Measurements from ENCODE around the gene CD300LD.
"Not testable (repeated sequence)": the region's sequence is repeated elsewhere in the genome, so short reads cannot be mapped to it uniquely, and the experiment has no call there.

Gene CD300LD

DNA sequence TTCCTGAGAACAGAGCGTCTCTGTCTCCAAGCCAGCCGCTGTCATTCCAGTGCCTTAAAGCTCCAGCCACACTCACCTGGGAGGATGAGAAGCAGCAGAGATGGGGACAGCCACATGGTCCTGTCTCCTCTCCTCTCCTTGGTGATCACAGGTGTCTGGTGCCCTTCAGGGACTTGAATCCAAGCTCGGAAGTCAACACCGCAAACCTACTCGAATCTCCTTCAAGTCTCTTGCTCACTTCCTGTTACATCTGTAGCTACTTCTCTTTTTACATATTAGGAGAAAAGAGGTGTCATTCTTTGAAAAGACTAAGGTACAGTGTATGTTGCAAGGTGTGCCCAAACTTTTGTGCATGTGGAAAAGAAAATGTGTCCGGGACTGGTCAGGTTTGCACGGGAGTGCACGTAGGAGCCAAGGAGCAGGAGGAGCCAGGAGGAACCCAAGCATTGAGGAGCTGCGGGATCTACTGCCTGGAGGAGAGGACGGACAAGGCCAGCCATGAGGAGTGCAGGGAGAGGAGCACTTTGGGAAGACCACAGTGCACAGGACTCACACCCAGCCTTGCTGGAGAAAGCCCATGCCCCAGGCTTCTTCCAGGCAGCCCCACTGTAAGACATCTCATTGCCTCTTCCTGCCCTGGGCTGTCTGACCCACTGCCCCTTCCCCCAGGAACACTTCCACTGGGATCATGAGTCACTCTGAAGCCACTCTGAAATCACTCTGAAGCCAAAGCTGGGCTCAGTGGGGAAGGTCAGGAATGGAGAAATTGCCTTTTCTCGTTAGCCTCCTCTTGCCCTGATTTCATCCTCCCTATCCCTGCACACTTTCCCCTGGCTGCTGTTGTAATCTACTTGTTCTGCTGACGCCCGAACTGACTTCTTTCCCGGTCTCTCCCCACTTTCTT, at the start of gene CD300LD:
TSS of gene CD300LD (minus strand) at position 197 of the 904 bp plus-strand sequence. CDS start at position 116, 81 bp downstream.
- no peak for TF ChIP-seq CTCF (IDR thresholded peaks at IDR 0.05; ENCODE audit: low read depth, low read length)
- H3K4me3 ChIP-seq (ENCODE audit: low read depth, low read length) = no peak within 1 kb of the TSS

DNA sequence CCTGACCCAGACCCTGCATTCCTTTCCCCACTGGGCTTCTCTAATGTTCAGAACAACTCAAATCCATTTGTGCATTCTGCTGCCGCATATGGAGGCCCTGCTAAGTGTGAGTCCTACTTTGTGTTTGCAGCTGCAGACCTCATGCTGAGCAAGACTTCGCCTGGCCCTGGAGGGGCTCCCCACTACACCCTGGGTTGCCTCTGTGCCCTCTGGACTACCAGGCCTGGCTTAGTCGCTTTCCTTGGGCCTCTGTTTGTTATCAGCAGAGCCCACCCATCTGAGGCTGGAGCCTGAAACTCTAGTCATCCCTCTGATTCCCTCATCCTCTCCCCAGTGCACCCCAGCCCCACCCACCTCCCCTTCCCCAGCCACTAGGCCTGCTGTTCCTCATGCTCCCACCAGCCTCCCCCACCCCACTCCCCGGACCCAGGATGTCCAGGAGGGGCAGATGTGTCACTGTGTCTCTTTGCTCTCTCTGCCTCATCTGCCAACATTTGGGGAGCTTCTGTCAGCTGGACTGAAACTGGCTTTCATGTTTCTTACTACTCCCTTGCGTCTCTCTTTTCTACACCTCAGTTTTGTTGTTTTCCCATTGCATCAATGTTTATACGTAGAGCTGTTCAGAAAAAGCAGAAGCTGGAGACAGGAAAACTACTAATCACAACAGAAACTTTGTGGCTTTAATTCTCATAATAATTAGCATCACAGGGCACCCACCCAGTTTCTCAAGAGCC, 49.3 kb upstream of the CD300LD start:
- no peak for TF ChIP-seq CTCF (IDR thresholded peaks at IDR 0.05; ENCODE audit: low read depth, low read length)
- H3K4me3 ChIP-seq (ENCODE audit: low read depth, low read length) = no peak overlapping the region

DNA sequence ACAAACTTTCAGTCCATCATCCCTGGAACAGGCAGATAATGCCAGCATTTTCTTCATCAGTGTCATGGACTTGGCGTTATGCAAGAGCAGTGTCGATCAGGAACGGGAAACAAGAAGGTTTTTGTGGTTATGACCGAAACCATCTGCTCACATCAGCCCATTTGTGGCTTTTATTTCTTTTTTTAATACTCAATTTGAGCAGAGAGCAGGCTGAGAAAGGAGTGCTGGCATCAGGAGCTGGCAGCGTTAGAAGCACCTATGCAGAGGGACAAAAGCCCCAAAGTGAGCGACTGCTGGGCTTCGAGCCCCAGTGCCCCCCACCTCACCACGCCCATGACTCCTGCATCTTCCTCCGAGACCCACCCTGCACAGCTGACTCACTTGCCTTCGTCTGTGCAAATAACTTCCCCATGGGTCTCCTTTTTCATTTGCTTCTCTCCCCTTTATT, 47.6 kb upstream of the CD300LD start:
- no peak overlapping the region for H3K4me3 ChIP-seq (ENCODE audit: low read depth, low read length)
- TF ChIP-seq CTCF (IDR thresholded peaks at IDR 0.05; ENCODE audit: low read depth, low read length) = no peak

GRCh38 chr17:74637926-74638325, 45.8 kb upstream of the CD300LD start:
- no peak overlapping the region for H3K4me3 ChIP-seq (ENCODE audit: low read depth, low read length)
- TF ChIP-seq CTCF (IDR thresholded peaks at IDR 0.05; ENCODE audit: low read depth, low read length) = no peak

DNA sequence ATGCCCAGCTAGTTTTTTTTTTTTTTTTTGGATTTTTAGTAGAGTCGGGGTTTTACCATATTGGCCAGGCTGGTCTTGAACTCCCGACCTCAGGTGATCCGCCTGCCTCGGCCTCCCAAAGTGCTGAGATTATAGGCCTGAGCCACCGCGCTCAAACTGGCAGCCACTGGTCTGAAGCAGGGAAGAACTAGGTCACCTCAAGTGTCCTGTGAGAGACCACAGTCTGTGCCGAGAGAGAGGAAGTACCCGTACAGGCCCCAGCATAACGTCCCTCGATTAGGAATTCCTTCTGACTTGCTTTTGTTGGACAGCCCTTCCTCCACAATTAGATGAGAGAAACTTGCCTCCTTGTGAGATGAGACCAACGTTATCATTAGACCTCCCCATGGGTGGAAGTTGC, 45.2 kb upstream of the CD300LD start:
- no peak for TF ChIP-seq CTCF (IDR thresholded peaks at IDR 0.05; ENCODE audit: low read depth, low read length)

GRCh38 chr17:74636541-74637085, 44.5 kb upstream of the CD300LD start:
- not testable (repeated sequence) for H3K4me3 ChIP-seq (ENCODE audit: low read depth, low read length)

More for the DNA sequence above, 45.2 kb upstream of the CD300LD start:
- no peak overlapping the region for H3K4me3 ChIP-seq (ENCODE audit: low read depth, low read length)

GRCh38 chr17:74635418-74635817, 43.3 kb upstream of the CD300LD start:
- no peak for TF ChIP-seq CTCF (IDR thresholded peaks at IDR 0.05; ENCODE audit: low read depth, low read length)

More at GRCh38 chr17:74635418-74635817, 43.3 kb upstream of the CD300LD start:
- H3K4me3 ChIP-seq (ENCODE audit: low read depth, low read length) = no peak overlapping the region

All from WI38 (cell line).